HL-60 (cell line): Measurements from ENCODE around the gene PCSK4.

ENCODE experiments used
- DNase-seq, 2 experiments: peaks; one replicate each; pipeline ENCODE4 v3.0.0-alpha.2; 2010 to 2020; ENCODE audit warnings: low read depth in 1 of 2, low spot score in 1 of 2
- H3K27ac ChIP-seq: fragments of 250-450 bp; sonication (Bioruptor Pico); replicated peaks from 2 replicates; pipeline ENCODE4 v1.5.1; 2020; ENCODE audit warnings: mild to moderate bottlenecking, moderate library complexity
- H3K27me3 ChIP-seq: fragments of 250-450 bp; sonication (Bioruptor Pico); 2 replicates; pipeline ENCODE4 v1.5.1; 2021; ENCODE audit warnings: mild to moderate bottlenecking, moderate library complexity; ENCODE audit not compliant: insufficient read depth, poor library complexity, severe bottlenecking
- H3K4me3 ChIP-seq: replicated peaks from 2 replicates; pipeline ENCODE4 v1.5.1; 2011; ENCODE audit warnings: mild to moderate bottlenecking, control low read depth, low read length; ENCODE audit not compliant: insufficient read depth
- CTCF ChIP-seq: IDR thresholded peaks from one replicate; pipeline ENCODE4 v1.5.1; 2011; ENCODE audit warnings: low read length, control low read depth, inconsistent platforms; ENCODE audit not compliant: insufficient read depth
- GABPA ChIP-seq: IDR thresholded peaks from 2 replicates; pipeline ENCODE4 v1.6.1; 2012; ENCODE audit warnings: low read depth
- POLR2AphosphoS5 ChIP-seq: IDR thresholded peaks from 2 replicates; pipeline ENCODE4 v1.6.1; 2012; ENCODE audit warnings: low read depth
- REST ChIP-seq: IDR thresholded peaks from 2 replicates; pipeline ENCODE4 v1.6.1; 2012; ENCODE audit warnings: low read depth; ENCODE audit not compliant: insufficient replicate concordance
- SPI1 ChIP-seq: IDR thresholded peaks from 2 replicates; pipeline ENCODE4 v1.6.1; 2012; ENCODE audit warnings: low read depth, mild to moderate bottlenecking, borderline replicate concordance

PCSK4 gene

GRCh38 chr19:1467490-1468273, 22.5 kb downstream of the PCSK4 start:
- TF ChIP-seq POLR2AphosphoS5 = no peak
- no peak for TF ChIP-seq REST
- DNase-seq = no peak
- H3K27me3 ChIP-seq = peaks cover 48% of the 10 kb centered on the region
- H3K4me3 ChIP-seq = no peak overlapping the region
- no peak overlapping the region for H3K27ac ChIP-seq

GRCh38 chr19:1467215-1467489, 23.0 kb downstream of the PCSK4 start:
- no peak for DNase-seq
- no peak for TF ChIP-seq GABPA
- no peak for TF ChIP-seq POLR2AphosphoS5
- TF ChIP-seq SPI1 = no peak
- no peak for TF ChIP-seq REST
- no peak for TF ChIP-seq CTCF
- Histone ChIP-seq H3K4me3 (no peak overlapping the region), H3K27ac (no peak overlapping the region), H3K27me3 (peaks cover 46% of the 10 kb centered on the region)

GRCh38 chr19:1466461-1467214, 23.5 kb downstream of the PCSK4 start:
- Histone ChIP-seq H3K4me3 (no peak overlapping the region), H3K27me3 (peaks cover 41% of the 10 kb centered on the region), H3K27ac (no peak overlapping the region)
- TF ChIP-seq SPI1 = no peak
- no peak for TF ChIP-seq REST
- no peak for TF ChIP-seq CTCF
- no peak for DNase-seq
